Endothelial cell (in vitro differentiated cells): ENCODE measurements around the gene CUBN. TPM values are rescaled to one million over a fixed set of nuclear protein-coding genes. Genes with fewer than 3 reads are reported as not detected.
A peak's percentile ranks its signal among the peaks of the same experiment; 100 is the strongest.

ENCODE experiments used
- DNase-seq: peaks from one replicate; pipeline ENCODE4 v3.0.0; 2021; ENCODE audit warnings: low spot score
- H3K27ac Mint-ChIP-seq: one replicate; pipeline ENCODE4 v1.8.0; 2021; ENCODE audit warnings: mixed read lengths, inconsistent platforms; ENCODE audit not compliant: unreplicated experiment
- H3K27me3 Mint-ChIP-seq: one replicate; pipeline ENCODE4 v1.8.0; 2021; ENCODE audit warnings: mild to moderate bottlenecking, moderate library complexity, mixed read lengths, inconsistent platforms; ENCODE audit not compliant: unreplicated experiment
- H3K36me3 Mint-ChIP-seq: one replicate; pipeline ENCODE4 v1.8.0; 2021; ENCODE audit warnings: mild to moderate bottlenecking, low read depth, mixed read lengths, inconsistent platforms; ENCODE audit not compliant: unreplicated experiment
- H3K4me1 Mint-ChIP-seq: one replicate; pipeline ENCODE4 v1.8.0; 2021; ENCODE audit warnings: mild to moderate bottlenecking, mixed read lengths, inconsistent platforms; ENCODE audit not compliant: unreplicated experiment
- H3K4me3 Mint-ChIP-seq: one replicate; pipeline ENCODE4 v1.8.0; 2021; ENCODE audit warnings: mild to moderate bottlenecking, mixed read lengths, inconsistent platforms; ENCODE audit not compliant: unreplicated experiment
- H3K9me3 Mint-ChIP-seq: one replicate; pipeline ENCODE4 v1.8.0; 2021; ENCODE audit warnings: mixed read lengths, inconsistent platforms; ENCODE audit not compliant: unreplicated experiment
- CTCF ChIP-seq: fragments of 200-600 bp; sonication (generic); IDR thresholded peaks from one replicate; pipeline ENCODE4 v1.5.0; 2021; ENCODE audit warnings: antibody characterized with exemption; ENCODE audit not compliant: unreplicated experiment
- total RNA-seq: library from RNA; stranded (reverse); fragmentation: NEBNext Ultra II Directional; extraction: Animal tissue kit (Norgen Biotek cat#: 25700); gene quantifications from one replicate; pipeline ENCODE4 v1.2.1, GENCODE V29; 2021; ENCODE audit not compliant: unreplicated experiment

CUBN gene
- total RNA-seq, 1 donor from 2014 or later = 8.8 TPM

GRCh38 chr10:16964576-16965343, 164.9 kb downstream of the CUBN start:
- Mint-ChIP-seq H3K4me3 (no peak overlapping the region), H3K27ac (peak overlapping the region; percentile 44), H3K9me3 (no peaks in the 10 kb centered on the region), H3K4me1 (peaks cover 40% of the 10 kb centered on the region), H3K27me3 (peaks cover 9% of the 10 kb centered on the region), H3K36me3 (peaks cover 4% of the 10 kb centered on the region)
- TF ChIP-seq CTCF = no peak
- DNase-seq = no peak

GRCh38 chr10:16960551-16960950, 169.1 kb downstream of the CUBN start:
- H3K4me3 Mint-ChIP-seq = no peak overlapping the region
- peaks cover 16% of the 10 kb centered on the region for H3K4me1 Mint-ChIP-seq
- H3K27ac Mint-ChIP-seq = no peak overlapping the region
- DNase-seq = no peak
- peaks cover 4% of the 10 kb centered on the region for H3K36me3 Mint-ChIP-seq
- H3K9me3 Mint-ChIP-seq = no peaks in the 10 kb centered on the region
- no peak for TF ChIP-seq CTCF
- H3K27me3 Mint-ChIP-seq = no peaks in the 10 kb centered on the region

GRCh38 chr10:16957038-16957437, 172.6 kb downstream of the CUBN start:
- H3K9me3 Mint-ChIP-seq = no peaks in the 10 kb centered on the region
- H3K4me3 Mint-ChIP-seq = no peak overlapping the region
- H3K4me1 Mint-ChIP-seq = peaks cover 40% of the 10 kb centered on the region
- H3K27ac Mint-ChIP-seq = peak overlapping the region; percentile 7
- peaks cover 17% of the 10 kb centered on the region for H3K36me3 Mint-ChIP-seq
- no peak for DNase-seq
- peaks cover 2% of the 10 kb centered on the region for H3K27me3 Mint-ChIP-seq
- no peak for TF ChIP-seq CTCF

- Mint-ChIP-seq H3K4me1 (peaks cover 60% of the 10 kb centered on the region), H3K4me3 (peak overlapping the region; percentile 16), H3K9me3 (no peaks in the 10 kb centered on the region), H3K27me3 (peaks cover 7% of the 10 kb centered on the region), H3K36me3 (peaks cover 13% of the 10 kb centered on the region), H3K27ac (peak overlapping the region; percentile 93)
- peak; percentile 25 for DNase-seq
- TF ChIP-seq CTCF = no peak
These were observed 175.2 kb downstream of the CUBN start for GRCh38 chr10:16954280-16955030.

- TF ChIP-seq CTCF = no peak
- H3K27ac Mint-ChIP-seq = peak overlapping the region; percentile 93
- DNase-seq = no peak
- H3K36me3 Mint-ChIP-seq = peaks cover 13% of the 10 kb centered on the region
- H3K4me3 Mint-ChIP-seq = no peak overlapping the region
- no peaks in the 10 kb centered on the region for H3K9me3 Mint-ChIP-seq
- peaks cover 62% of the 10 kb centered on the region for H3K4me1 Mint-ChIP-seq
- H3K27me3 Mint-ChIP-seq = peaks cover 7% of the 10 kb centered on the region
These were observed 176.3 kb downstream of the CUBN start for GRCh38 chr10:16953270-16953669.
